Left ventricle myocardium superior (tissue), 1 donor: ENCODE measurements around the gene WDR82. TPM values are rescaled to one million over a fixed set of nuclear protein-coding genes. Genes with fewer than 3 reads are reported as not detected.
A peak's percentile ranks its signal among the peaks of the same experiment; 100 is the strongest.

Experiments used
- ATAC-seq: fragments of 200-7000 bp; cut with Tn5 transposase; one replicate; pipeline ENCODE4 v1.9.1; 2020; ENCODE audit warnings: mild to moderate bottlenecking, moderate library complexity
- DNase-seq: peaks from one replicate; pipeline ENCODE4 v3.0.0-alpha.2; 2020
- intact Hi-C: fragments of 100-400 bp; cut with micrococcal nuclease; formaldehyde crosslinking; loops from one replicate; pipeline ENCODE4 v1.11.0; 2022
- total RNA-seq: library from RNA; stranded (reverse); fragmentation: NEBNext Ultra II Directional; extraction: Animal tissue kit (Norgen Biotek cat#: 25700); gene quantifications from one replicate; pipeline ENCODE4 v1.2.1, GENCODE V29; 2021
- donor health status: DM: no; HTN: yes; CAD: no; lungs with severe emphysema.

Gene WDR82
- total RNA-seq, 1 donor from 2014 or later, result 67.5 TPM

GRCh38 chr3:52310861-52311575 lies 32.6 kb upstream of the WDR82 start:
- ATAC-seq (no peak), DNase-seq (no peak)
- intact Hi-C loops, result no loop called here

GRCh38 chr3:52308308-52308707 lies 29.9 kb upstream of the WDR82 start:
- intact Hi-C loops, result no loop called here
- ATAC-seq (no peak), DNase-seq (no peak)

- DNase-seq (no peak), ATAC-seq (no peak)
- intact Hi-C loops, result no loop called here
Observed at GRCh38 chr3:52306978-52307377, 28.5 kb upstream of the WDR82 start.

- intact Hi-C loops, result no loop called here
- no peak for DNase-seq
- ATAC-seq, result no peak
Observed at GRCh38 chr3:52305926-52306325, 27.5 kb upstream of the WDR82 start.

- intact Hi-C loops, result no loop called here
- no peak for DNase-seq
- ATAC-seq, result no peak
Observed at GRCh38 chr3:52303811-52304210, 25.4 kb upstream of the WDR82 start.

GRCh38 chr3:52302426-52303145 lies 24.1 kb upstream of the WDR82 start:
- intact Hi-C loops, result no loop called here
- DNase-seq (no peak), ATAC-seq (no peak)

- ATAC-seq (peak; percentile 92), DNase-seq (peak; percentile 76)
- intact Hi-C loops, result no loop called here
Observed at GRCh38 chr3:52299879-52300611, 21.6 kb upstream of the WDR82 start.

- intact Hi-C loops, result no loop called here
- peak; percentile 2 for ATAC-seq
- no peak for DNase-seq
Observed at GRCh38 chr3:52299247-52299878, 20.9 kb upstream of the WDR82 start.

GRCh38 chr3:52298149-52299098 lies 20.0 kb upstream of the WDR82 start:
- ATAC-seq (no peak), DNase-seq (no peak)
- intact Hi-C loops, result no loop called here

GRCh38 chr3:52297242-52298148 lies 19.0 kb upstream of the WDR82 start:
- DNase-seq, result no peak
- no peak for ATAC-seq
- intact Hi-C loops, result no loop called here

GRCh38 chr3:52295671-52296208 lies 17.3 kb upstream of the WDR82 start:
- DNase-seq (peak; percentile 0), ATAC-seq (no peak)
- intact Hi-C loops, result no loop called here

- intact Hi-C loops, result no loop called here
- DNase-seq (no peak), ATAC-seq (no peak)
Observed at GRCh38 chr3:52294320-52295150, 16.1 kb upstream of the WDR82 start.

GRCh38 chr3:52293491-52294319 lies 15.3 kb upstream of the WDR82 start:
- ATAC-seq (no peak), DNase-seq (no peak)

GRCh38 chr3:52292247-52293065 lies 14.0 kb upstream of the WDR82 start:
- DNase-seq, result no peak

More at GRCh38 chr3:52293491-52294319, 15.3 kb upstream of the WDR82 start:
- intact Hi-C loops, result no loop called here

More at GRCh38 chr3:52292247-52293065, 14.0 kb upstream of the WDR82 start:
- intact Hi-C loops, result no loop called here
- no peak for ATAC-seq
